Left cardiac atrium (tissue), 4 donors: ENCODE measurements around the gene SMCO3. TPM values are rescaled to one million over a fixed set of nuclear protein-coding genes. Genes with fewer than 3 reads are reported as not detected.
"Not testable (repeated sequence)": the region's sequence is repeated elsewhere in the genome, so short reads cannot be mapped to it uniquely, and the experiment has no call there.

Source experiments
- ATAC-seq, 2 donors: fragments of 200-7000 bp; cut with Tn5 transposase; one replicate each; pipeline ENCODE4 v1.9.1; 2020; ENCODE audit warnings: mild to moderate bottlenecking in 2 of 2, moderate library complexity in 2 of 2
- DNase-seq: peaks from one replicate; pipeline ENCODE4 v3.0.0-alpha.2; 2020
- intact Hi-C, 2 donors: fragments of 100-400 bp; cut with DNase I; formaldehyde crosslinking; loops; one replicate each; pipeline versions ENCODE4 v1.14.1 to v1.15.1; 2022 to 2023
- total RNA-seq, 2 donors: library from RNA; stranded (reverse); fragmentation: NEBNext Ultra II Directional; extraction: Animal tissue kit (Norgen Biotek cat#: 25700); gene quantifications; one replicate each; pipeline ENCODE4 v1.2.1, GENCODE V29; 2021
- donor health status: DM: no; HTN: yes; CAD: no.
- donor health status: DM: no; HTN: yes; CAD: no; lungs with severe emphysema.
- donor health status: DM: yes; HTN: yes; CAD: no.
- donor health status: Dilated cardiomyopathy.

Gene SMCO3
- total RNA-seq, 2 donors from 2014 or later: 0.29 to 0.44 TPM

- intact Hi-C loops, ATAC-seq, DNase-seq: not testable (repeated sequence)
These were observed 48.0 kb downstream of the SMCO3 start for GRCh38 chr12:14766020-14766419.

DNA sequence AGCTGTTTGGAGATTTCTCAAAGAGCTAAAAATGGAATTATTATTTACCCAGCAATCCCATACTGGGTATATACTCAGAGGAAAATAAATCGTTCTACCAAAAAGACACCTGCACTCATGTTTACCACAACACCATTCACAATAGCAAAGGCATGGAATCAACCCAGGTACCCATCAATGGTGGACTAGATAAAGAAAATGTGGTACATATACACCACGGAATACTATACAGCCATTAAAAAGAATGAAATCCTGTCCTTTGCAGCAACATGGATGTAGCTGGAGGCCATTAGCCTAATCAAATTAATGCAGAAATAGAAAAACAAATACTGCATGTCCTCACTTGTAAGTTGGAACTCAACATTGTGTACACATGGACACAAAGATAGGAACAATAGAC, 48.6 kb downstream of the SMCO3 start:
- intact Hi-C loops: no loop called here
- ATAC-seq (no peak), DNase-seq (no peak)

DNA sequence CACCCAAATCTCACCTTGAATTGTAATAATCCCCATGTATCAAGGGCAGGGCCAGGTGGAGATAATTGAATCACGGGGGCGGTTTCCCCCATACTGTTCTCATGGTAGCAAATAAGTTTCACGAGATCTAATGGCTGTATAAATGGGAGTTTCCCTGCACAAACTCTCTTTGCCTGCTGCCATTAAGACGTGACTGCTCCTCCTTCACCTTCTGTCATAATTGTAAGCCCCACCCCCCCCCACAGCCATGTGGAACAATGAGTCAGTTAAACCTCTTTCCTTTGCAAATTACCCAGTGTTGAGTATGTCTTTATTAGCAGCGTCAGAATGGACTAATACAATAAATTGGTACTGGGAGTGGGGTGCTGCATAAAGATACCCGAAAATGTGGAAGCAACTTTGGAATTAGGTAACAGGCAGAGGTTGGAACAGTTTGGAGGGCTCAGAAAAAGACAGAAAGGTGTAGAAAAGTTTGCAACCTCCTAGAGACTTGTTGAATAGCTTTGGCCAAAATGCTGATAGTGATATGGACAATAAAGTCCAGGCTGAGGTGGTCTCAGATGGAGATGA, 54.2 kb downstream of the SMCO3 start:
- DNase-seq, ATAC-seq, intact Hi-C loops: not testable (repeated sequence)

DNA sequence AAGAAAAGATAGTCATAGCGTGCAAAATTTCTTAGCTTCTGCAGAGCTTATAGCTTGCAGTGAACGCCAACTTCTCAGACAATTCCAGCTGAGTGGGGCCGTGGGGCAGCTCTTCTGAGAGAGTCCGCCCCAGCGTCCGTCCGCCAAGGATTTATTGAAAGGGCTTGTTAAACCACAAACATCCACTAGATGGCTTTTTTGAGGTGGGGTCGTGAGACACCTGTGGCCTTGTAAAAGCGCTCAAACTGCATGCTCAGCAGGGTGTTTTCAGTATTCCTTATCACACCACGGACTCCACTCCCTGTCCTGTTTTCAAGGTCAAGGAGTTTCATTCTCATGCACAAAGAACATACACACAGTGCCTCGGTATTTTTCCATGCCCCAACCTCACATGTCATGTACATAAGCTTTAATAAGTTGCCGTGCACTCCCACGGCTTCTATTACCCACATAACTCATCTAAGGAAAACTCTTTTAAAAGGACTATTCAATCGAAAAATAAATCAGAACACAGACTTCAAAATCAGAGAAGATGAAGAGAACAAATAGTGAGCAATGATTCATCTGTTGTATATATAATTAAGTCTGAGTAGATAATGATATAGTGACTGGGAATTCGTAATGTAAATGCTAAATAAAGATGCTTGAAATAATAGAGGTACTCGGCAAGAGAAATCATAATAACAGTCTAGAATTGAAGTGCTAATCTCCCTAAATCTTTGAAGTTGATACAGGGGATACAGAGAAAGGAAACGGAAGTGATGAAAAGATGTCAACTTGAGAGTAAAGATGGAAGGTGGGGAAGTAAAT, 57.4 kb downstream of the SMCO3 start:
- intact Hi-C loops: no loop called here
- DNase-seq (no peak), ATAC-seq (no peak)

Other genes with a start within 250 kb of the SMCO3 start
- 10 to 100 TPM; 22.0 to 30.9 TPM for gene PLBD1, start 246.3 kb downstream of the SMCO3 start, total RNA-seq
- not detected for gene GUCY2C, start 117.6 kb downstream of the SMCO3 start, total RNA-seq
- gene WBP11, start 10.7 kb downstream of the SMCO3 start, total RNA-seq: 10 to 100 TPM; 41.0 to 56.0 TPM
- gene C12orf60, start 10.5 kb downstream of the SMCO3 start, total RNA-seq: 1 to 10 TPM in 1 of 2 donors, under 1 TPM in 1; 0.94 to 1.1 TPM
- gene ART4, start 29.3 kb upstream of the SMCO3 start, total RNA-seq: 10 to 100 TPM in 1 of 2 donors, 1 to 10 TPM in 1; 5.4 to 11.8 TPM
- gene MGP, start 71.7 kb upstream of the SMCO3 start, total RNA-seq: 1,000 to 10,000 TPM; 1,159 to 1,325 TPM
- gene ERP27, start 124.4 kb upstream of the SMCO3 start, total RNA-seq: under 1 TPM; 0.18 to 0.44 TPM
- gene ARHGDIB, start 147.4 kb upstream of the SMCO3 start, total RNA-seq: 100 to 1,000 TPM in 1 of 2 donors, 10 to 100 TPM in 1; 80.0 to 118 TPM
- not detected for gene PDE6H, start 158.9 kb upstream of the SMCO3 start, total RNA-seq